HepG2 (cell line): ENCODE data around the gene KCNMB2. TPM values are rescaled to one million over a fixed set of nuclear protein-coding genes. Genes with fewer than 3 reads are reported as not detected.

Experiments
- E2F5 ChIP-seq: sonication (generic); formaldehyde crosslinking; conservative IDR thresholded peaks from 2 replicates; pipeline ENCODE4 v1.4.0; 2020; ENCODE audit warnings: missing genetic modification reagents
- HMGXB3 ChIP-seq: sonication (generic); formaldehyde crosslinking; IDR thresholded peaks from 2 replicates; pipeline ENCODE4 v1.4.0; 2020; ENCODE audit warnings: missing genetic modification reagents, borderline replicate concordance
- MLXIP ChIP-seq: sonication (generic); formaldehyde crosslinking; IDR thresholded peaks from 2 replicates; pipeline ENCODE4 v1.9.0; 2021; ENCODE audit warnings: missing genetic modification reagents, borderline replicate concordance
- ZKSCAN1 ChIP-seq: fragments of 150-350 bp; IDR thresholded peaks from 2 replicates; pipeline ENCODE4 v1.6.1; 2014; ENCODE audit warnings: low read length
- ZNF652 ChIP-seq: IDR thresholded peaks from 2 replicates; pipeline ENCODE4 v1.6.1; 2016; ENCODE audit warnings: low read depth, borderline replicate concordance
- ZNF788 ChIP-seq: sonication (generic); formaldehyde crosslinking; IDR thresholded peaks from 2 replicates; pipeline ENCODE4 v1.5.0; 2020; ENCODE audit warnings: mild to moderate bottlenecking, missing genetic modification reagents, borderline replicate concordance
- ZNF800 ChIP-seq: sonication (generic); formaldehyde crosslinking; IDR thresholded peaks from 2 replicates; pipeline ENCODE4 v1.4.0; 2020; ENCODE audit warnings: missing genetic modification reagents
- polyA plus RNA-seq, 8 experiments: library from polyadenylated mRNA; depleted of rRNA in 3 of 8; stranded (reverse) in 7 of 8; unstranded in 1 of 8; fragments of >200 nt; fragmentation: Illumina TruSeq in 4 of 8; extraction: Trizol in 4 of 8; gene quantifications; 2 replicates each; pipeline versions ENCODE4 v1.2.1 to v1.2.3, GENCODE V29; 2011 to 2016; ENCODE audit warnings: low read depth in 4 of 8, missing spikeins in 1 of 8, mixed read lengths in 1 of 8; ENCODE audit not compliant: insufficient read depth in 1 of 8
- total RNA-seq, 5 experiments: library from RNA; depleted of rRNA; stranded (reverse); fragments of >200 nt; fragmentation: Illumina TruSeq; extraction: Trizol; gene quantifications; 2 replicates each; pipeline ENCODE4 v1.2.3, GENCODE V29; 2016; ENCODE audit warnings: low read depth in 1 of 5

KCNMB2 gene
- total and polyA plus RNA-seq, 2 of the 13 experiments (the other 11 are each of a cell fraction or from before 2014, with no cell fraction given): not detected

- no peak for TF ChIP-seq HMGXB3
- TF ChIP-seq ZNF788 (CRISPR knock-in tag): no peak
- TF ChIP-seq ZKSCAN1: no peak
- TF ChIP-seq ZNF800 (CRISPR knock-in tag): no peak
- no peak for TF ChIP-seq E2F5 (CRISPR knock-in tag)
- TF ChIP-seq MLXIP (CRISPR knock-in tag): no peak
- no peak for TF ChIP-seq ZNF652 (CRISPR knock-in tag)
- TF ChIP-seq, all 625 proteins: peak for 0
These were observed 26.7 kb downstream of the KCNMB2 start (continued) for GRCh38 chr3:178562947-178563232.
